NCI-H524 treated with DMSO at 0.1 percent for 48 hours (cell line): ENCODE measurements around the gene DMRTC1B.
"Not testable (repeated sequence)": the region's sequence is repeated elsewhere in the genome, so short reads cannot be mapped to it uniquely, and the experiment has no call there.

ENCODE experiments used
- DNase-seq: peaks from one replicate; lab custom pipeline; 2025; lab: John Stamatoyannopoulos, UW

DMRTC1B gene, protein sequence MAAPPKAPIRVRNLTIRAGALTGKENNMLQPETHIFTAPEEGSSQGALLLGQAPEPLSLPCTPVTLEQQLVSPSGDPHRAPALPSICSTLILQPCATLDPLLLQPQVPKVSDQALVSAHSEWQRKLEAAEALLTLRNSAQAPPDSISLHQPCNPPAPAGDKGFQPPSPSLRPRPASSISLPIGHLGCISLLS

GRCh38 chrX:72776653-72777466 is at the start of gene DMRTC1B:
TSS of gene DMRTC1B (plus strand) at chrX:72776890. CDS start at chrX:72845136, 68,246 bp downstream.
- not testable (repeated sequence) for DNase-seq

GRCh38 chrX:72727846-72728245 is 48.8 kb upstream of the DMRTC1B start:
- DNase-seq: no peak

- not testable (repeated sequence) for DNase-seq
These were observed 43.1 kb upstream of the DMRTC1B start for GRCh38 chrX:72733636-72734035.

DNA sequence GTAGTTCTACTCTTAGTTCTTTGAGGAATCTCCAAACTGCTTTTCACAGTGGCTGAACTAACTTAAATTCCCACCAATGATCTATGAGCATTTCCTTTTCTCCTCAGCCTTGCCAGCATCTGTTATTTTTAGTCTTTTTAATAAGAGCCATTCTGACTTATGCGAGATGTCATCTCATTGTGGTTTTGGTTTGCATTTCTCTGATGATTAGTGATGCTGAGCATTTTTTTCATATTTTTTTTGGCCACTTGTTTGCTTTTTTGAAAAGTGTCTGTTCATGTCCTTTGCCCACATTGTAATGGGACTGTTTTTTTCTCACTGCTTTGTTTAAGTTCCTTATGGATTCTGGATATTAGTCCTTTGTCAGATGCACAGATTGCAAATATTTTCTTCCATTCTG is 41.1 kb upstream of the DMRTC1B start:
- DNase-seq: no peak

DNA sequence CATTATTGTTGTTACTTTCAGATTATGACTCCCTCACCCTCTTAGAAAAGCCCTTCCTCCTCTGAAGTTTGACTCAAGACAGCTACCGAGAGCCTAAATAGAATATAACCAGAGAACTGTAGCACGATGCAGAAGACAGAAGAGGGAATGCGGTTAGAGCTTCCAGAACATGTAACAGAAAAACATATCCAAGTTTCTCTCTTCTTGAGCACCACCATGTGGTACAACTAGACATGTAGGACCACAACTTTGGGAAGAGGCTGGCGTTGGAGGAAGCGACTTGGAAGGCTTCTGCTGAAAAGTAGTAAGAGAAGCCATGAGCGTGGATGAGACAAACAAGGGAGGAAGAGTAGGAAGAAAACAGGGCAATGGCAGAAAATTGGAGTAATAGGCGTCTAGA is 31.1 kb upstream of the DMRTC1B start:
- DNase-seq: not testable (repeated sequence)

GRCh38 chrX:72748545-72748944 is 28.1 kb upstream of the DMRTC1B start:
- not testable (repeated sequence) for DNase-seq

- DNase-seq: not testable (repeated sequence)
These were observed 16.2 kb upstream of the DMRTC1B start for GRCh38 chrX:72760454-72760853.

DNA sequence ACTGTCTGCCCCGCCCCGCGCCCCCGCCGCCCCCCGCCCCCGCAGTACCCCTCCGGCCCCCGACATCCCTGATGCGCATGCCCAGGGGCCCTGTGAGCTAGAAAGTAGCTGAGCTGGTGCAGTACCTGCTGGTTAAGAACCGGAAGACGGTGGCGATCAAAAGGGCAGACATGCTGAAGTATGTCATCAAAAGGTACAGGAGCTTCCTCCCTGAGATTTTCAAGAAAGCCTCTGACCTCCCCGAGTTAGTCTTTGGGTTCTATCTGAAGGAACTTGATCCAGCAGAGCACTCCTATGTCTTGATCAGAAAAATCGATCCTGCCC is 739 bp downstream of the DMRTC1B start:
- not testable (repeated sequence) for DNase-seq

DNA sequence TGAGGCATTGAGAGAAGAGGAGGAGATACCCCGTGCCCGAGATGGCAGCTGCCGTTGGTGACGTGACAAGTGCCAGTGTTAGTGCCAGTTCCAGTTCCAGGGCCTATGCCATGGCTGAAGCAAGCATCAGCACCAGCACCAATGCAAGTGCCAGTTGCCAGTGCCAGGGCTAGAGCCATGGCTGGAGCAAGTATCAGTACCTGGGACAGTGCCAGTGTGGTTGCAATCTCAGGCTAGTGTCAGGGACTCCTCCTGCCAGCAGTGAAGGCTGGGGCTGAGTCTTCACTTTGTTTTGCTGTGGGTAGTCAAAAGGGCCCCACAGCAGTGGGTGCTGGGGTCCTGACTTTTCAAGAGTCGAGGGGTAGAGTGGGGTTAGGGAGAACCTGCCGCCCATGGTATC is 1.5 kb downstream of the DMRTC1B start:
- DNase-seq: not testable (repeated sequence)

DNA sequence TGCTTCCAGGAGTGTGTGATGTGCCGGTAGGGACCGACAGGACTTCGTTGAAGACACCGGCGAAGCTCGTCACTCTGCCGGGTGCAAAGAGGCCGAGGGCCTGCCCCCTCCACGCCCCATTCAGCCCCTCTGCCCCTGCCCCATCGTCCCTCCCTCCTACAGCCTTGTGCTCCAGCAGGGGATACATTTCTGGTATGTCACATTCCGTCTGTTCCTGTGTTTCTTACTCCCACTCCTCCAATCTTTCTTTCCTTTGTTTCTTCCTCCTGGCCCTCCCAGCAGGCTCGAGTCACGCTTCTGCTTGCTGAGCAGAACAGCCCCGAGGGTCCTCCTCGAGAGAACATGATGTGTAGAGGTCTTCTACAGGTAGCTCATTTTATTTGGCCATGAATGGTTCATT is 5.9 kb downstream of the DMRTC1B start, which contains the start of gene FAM236B:
FAM236B (minus strand) TSS at position 101 of the 400 bp plus-strand sequence; CDS start at position 1, 100 bp downstream.
- DNase-seq: not testable (repeated sequence)

DNA sequence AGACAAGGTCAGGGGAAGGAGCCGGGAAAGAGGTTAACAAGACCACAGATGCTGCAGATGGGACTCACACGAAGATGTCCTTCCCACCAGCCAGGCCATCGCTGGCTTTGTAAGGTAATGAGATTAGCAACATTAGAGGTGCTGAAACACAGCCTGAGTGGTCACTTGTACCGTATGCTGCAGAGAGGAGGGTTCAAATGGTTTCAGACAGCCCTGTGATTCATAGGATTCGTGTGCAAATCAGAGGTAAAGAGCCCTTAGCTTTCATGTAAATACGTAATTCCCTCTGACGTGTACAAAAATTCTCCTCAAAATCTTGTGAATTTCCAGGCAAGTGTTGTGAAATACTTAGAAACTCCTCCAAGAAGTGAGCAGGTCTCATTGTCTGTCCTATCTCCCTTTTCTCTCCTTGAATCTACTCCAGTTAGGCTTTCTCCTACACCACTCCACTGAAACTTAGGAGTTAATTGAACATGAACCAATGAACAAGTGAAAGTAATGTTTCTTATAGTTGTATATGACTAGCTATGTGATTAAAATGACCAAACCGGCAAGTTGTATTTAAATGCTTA is 6.8 kb downstream of the DMRTC1B start:
- DNase-seq: not testable (repeated sequence)

GRCh38 chrX:72783964-72784363 is 7.3 kb downstream of the DMRTC1B start:
- DNase-seq: not testable (repeated sequence)

DNA sequence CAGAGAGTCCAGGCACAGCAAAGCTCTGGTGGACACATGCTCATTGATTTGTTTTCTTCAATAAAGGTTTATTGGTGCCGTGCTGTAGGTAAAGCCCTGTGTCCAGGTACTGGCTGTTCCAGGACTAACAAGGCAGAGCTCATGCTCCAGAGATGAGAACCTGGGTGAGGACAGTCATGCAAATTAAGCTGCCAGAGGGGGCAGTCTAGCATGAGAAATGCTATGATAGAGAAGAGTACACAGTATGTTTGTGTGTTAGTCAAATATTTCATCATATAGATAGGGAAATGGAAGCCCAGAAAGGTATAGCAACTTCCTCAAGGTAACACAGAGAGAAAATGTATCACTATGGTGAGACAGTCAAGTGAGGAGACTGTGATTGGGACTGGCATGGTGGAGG is 11.5 kb downstream of the DMRTC1B start:
- DNase-seq: not testable (repeated sequence)

- not testable (repeated sequence) for DNase-seq
These were observed 13.7 kb downstream of the DMRTC1B start for GRCh38 chrX:72790390-72790789.

- not testable (repeated sequence) for DNase-seq
These were observed 31.4 kb downstream of the DMRTC1B start, which contains the start of gene FAM236D for GRCh38 chrX:72808110-72808509. TSS of gene FAM236D (minus strand) at chrX:72808210. CDS start at chrX:72808110, 100 bp downstream.

GRCh38 chrX:72830701-72831100 is 54.0 kb downstream of the DMRTC1B start:
- not testable (repeated sequence) for DNase-seq

DNA sequence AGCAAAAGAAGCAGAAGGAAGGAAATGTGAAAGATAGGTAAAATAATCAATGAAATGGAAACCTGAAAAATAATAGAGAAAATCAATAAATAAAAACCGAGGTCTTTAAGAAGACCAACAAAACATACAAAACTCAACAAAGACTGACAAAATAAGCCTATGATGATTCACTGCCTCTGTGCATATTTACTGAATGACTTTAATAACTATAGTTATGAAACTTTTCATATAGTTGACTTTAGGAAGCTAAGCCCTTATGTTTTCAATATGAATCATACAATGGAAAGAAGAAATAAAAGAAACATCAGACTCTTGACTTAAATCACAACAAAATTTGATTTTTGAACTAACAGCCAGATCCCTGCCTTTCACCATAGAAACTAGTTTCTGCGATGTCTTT is 60.8 kb downstream of the DMRTC1B start:
- DNase-seq: not testable (repeated sequence)

GRCh38 chrX:72882898-72883297 is 106.2 kb downstream of the DMRTC1B start:
- DNase-seq: not testable (repeated sequence)

DNA sequence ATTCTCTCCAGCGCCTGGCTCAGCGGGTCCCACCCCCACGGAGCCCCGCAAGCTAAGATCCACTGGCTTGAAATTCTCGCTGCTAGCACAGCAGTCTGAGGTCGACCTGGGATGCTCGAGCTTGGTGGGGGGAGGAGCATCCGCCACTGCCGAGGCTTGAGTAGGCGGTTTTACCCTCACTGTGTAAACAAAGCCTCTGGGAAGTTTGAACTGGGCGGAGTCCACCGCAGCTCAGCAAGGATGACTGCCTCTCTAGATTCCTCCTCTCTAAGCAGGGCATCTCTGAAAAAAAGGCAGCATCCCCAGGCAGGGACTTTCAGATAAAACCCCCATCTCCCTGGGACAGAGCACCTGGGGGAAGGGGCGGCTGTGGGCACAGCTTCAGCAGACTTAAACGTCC is 113.0 kb downstream of the DMRTC1B start:
- DNase-seq: not testable (repeated sequence)
